Tibial nerve (tissue), 4 donors: ENCODE measurements around the gene SPRING1. TPM values are rescaled to one million over a fixed set of nuclear protein-coding genes. Genes with fewer than 3 reads are reported as not detected.
A peak's percentile ranks its signal among the peaks of the same experiment; 100 is the strongest.

Experiments used
- DNase-seq, 2 donors: peaks; one replicate each; pipeline ENCODE4 v3.0.0-alpha.2; 2019; ENCODE audit warnings: low spot score in 2 of 2
- H3K27ac ChIP-seq, 4 donors: fragments of 200-600 bp; sonication (generic) in 3 of 4; one replicate each; pipeline ENCODE4 v1.5.1; 2017 to 2019; ENCODE audit warnings: mild to moderate bottlenecking in 1 of 4
- H3K27me3 ChIP-seq, 2 donors: fragments of 200-600 bp; sonication (generic) in 1 of 2; one replicate each; pipeline versions ENCODE4 v1.5.1 to v1.6.0; 2017 to 2019
- H3K36me3 ChIP-seq, 3 donors: fragments of 200-600 bp; sonication (generic); one replicate each; pipeline ENCODE4 v1.5.1; 2018 to 2019
- H3K4me1 ChIP-seq, 4 donors: fragments of 200-600 bp; sonication (generic) in 3 of 4; one replicate each; pipeline ENCODE4 v1.5.1; 2017 to 2019
- H3K4me3 ChIP-seq, 4 donors: fragments of 200-600 bp; sonication (generic) in 3 of 4; one replicate each; pipeline ENCODE4 v1.5.1; 2017 to 2019; ENCODE audit warnings: mild to moderate bottlenecking in 1 of 4, moderate library complexity in 1 of 4
- H3K9me3 ChIP-seq, 4 donors: fragments of 200-600 bp; sonication (generic) in 3 of 4; one replicate each; pipeline ENCODE4 v1.5.1; 2017 to 2019
- EP300 ChIP-seq, 2 donors: sonication (generic); formaldehyde crosslinking; IDR thresholded peaks; one replicate each; pipeline ENCODE4 v1.6.1; 2017; ENCODE audit warnings: antibody characterized with exemption in 2 of 2, mild to moderate bottlenecking in 1 of 2
- POLR2A ChIP-seq, 2 donors: fragments of 450-650 bp; IDR thresholded peaks; one replicate each; pipeline ENCODE4 v1.6.1; 2017; ENCODE audit warnings: antibody characterized with exemption in 2 of 2, mild to moderate bottlenecking in 2 of 2, moderate library complexity in 2 of 2
- WGBS, 2 donors: methylation state at CpG; one replicate each; pipeline ENCODE4 v1.1.5; 2018; 5-methylcytosine and 5-hydroxymethylcytosine counted together
- total RNA-seq, 4 donors: library from RNA; depleted of rRNA; stranded (reverse); fragments of >200 nt; gene quantifications; one replicate each; pipeline ENCODE4 v1.1.0, GENCODE V29; 2016
- TF ChIP-seq, protein P1 (sequence below), 5 experiments: fragments of 200-600 bp in 3 of 5; fragments of 450-650 bp in 2 of 5; sonication (generic) in 3 of 5; IDR thresholded peaks; one replicate each; pipeline ENCODE4 v1.5.1; 2016 to 2019; ENCODE audit warnings: antibody characterized with exemption in 5 of 5, mild to moderate bottlenecking in 3 of 5, moderate library complexity in 2 of 5

The SPRING1 gene
- total RNA-seq, 4 donors from 2014 or later, result 13.9 to 18.6 (median 14.9) TPM

DNA sequence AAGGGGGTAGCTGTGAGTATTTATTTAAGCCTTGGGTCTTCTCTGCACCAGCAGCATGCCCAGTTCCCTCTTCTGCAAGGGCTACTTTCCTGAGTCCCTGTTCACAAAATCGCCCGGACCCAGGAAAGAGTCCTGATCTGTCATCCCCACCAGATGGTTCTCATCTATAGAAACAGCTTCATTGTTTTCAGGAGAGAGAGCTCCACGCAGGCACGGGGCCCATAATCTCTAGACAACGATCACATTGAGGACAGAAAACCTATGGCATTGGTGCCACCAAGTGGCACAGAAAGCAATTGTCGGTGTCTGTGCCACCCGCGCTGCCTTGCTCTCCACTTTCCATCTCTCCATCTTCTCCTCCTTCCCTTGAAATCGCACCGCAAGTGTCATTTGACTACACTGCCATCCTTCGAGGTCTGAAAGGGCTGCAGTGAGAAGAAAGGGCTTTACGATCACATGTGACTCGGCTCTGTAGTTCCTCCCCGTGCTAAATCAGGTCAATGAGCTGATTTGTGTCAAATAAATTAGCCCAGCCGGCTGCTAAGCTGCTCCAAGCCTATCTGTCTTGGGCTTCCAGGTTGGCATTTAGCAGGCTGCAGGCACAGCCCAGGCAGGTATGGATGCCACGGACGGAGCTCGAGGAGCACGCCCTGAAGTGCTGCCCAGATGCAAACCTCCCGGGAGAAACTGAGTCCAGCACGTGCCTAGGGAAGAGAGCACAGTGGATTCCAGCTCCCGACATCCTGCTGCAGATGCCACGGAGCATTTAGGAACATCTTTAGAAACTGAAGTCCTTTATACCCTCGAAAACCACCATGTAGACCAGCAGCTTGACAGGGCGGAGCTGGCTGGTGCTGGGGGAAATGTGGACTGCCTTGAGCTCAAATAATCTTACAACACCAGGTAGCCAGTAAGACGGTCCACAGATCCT lies 28.8 kb downstream of the SPRING1 start:
- Histone ChIP-seq H3K27ac (no peak overlapping the region), H3K4me1 (peaks cover 0 to 38% (median 11%) of the 10 kb centered on the region in 4 donors), H3K27me3 (peaks cover 0 to 4% of the 10 kb centered on the region in 2 donors), H3K9me3 (no peaks in the 10 kb centered on the region), H3K4me3 (no peak overlapping the region), H3K36me3 (no peaks in the 10 kb centered on the region)
- no peak for TF ChIP-seq EP300 (IDR thresholded peaks at IDR 0.05)
- TF ChIP-seq, protein P1, sequence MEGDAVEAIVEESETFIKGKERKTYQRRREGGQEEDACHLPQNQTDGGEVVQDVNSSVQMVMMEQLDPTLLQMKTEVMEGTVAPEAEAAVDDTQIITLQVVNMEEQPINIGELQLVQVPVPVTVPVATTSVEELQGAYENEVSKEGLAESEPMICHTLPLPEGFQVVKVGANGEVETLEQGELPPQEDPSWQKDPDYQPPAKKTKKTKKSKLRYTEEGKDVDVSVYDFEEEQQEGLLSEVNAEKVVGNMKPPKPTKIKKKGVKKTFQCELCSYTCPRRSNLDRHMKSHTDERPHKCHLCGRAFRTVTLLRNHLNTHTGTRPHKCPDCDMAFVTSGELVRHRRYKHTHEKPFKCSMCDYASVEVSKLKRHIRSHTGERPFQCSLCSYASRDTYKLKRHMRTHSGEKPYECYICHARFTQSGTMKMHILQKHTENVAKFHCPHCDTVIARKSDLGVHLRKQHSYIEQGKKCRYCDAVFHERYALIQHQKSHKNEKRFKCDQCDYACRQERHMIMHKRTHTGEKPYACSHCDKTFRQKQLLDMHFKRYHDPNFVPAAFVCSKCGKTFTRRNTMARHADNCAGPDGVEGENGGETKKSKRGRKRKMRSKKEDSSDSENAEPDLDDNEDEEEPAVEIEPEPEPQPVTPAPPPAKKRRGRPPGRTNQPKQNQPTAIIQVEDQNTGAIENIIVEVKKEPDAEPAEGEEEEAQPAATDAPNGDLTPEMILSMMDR (IDR thresholded peaks at IDR 0.05), result peak; percentile 43 to 76 (median 62)
- WGBS, 2 donors, result 12% methylated on average over 22 of the region's 26 CpGs
- peak; percentile 32 to 54 for DNase-seq

DNA sequence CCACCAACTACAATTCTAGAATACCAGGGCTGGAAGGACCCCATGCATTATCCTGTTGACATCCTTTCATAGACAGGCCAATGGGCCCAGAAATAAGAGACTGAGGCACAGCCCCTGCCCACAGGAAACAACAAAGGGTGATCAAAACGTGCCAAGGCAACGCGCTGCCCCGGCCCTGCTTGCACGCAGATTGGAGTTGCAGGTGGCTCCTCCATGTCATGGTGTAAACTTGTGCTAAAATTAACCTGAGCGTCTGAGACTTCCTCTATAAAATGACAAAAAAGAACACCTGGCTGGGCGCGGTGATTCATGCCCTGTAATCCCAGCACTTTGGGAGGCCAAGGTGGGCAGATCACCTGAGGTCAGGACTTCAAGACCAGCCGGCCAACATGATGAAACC lies 30.1 kb downstream of the SPRING1 start:
- no peak for DNase-seq
- Histone ChIP-seq H3K27me3 (peaks cover 0 to 4% of the 10 kb centered on the region in 2 donors), H3K4me3 (no peak overlapping the region), H3K27ac (no peak overlapping the region), H3K9me3 (no peaks in the 10 kb centered on the region), H3K36me3 (no peaks in the 10 kb centered on the region), H3K4me1 (peaks cover 0 to 25% (median 9%) of the 10 kb centered on the region in 4 donors)
- WGBS, 2 donors, result 92 to 98% methylated on average over 9 of the region's 9 CpGs
- TF ChIP-seq, protein P1 (IDR thresholded peaks at IDR 0.05), result no peak
- TF ChIP-seq EP300 (IDR thresholded peaks at IDR 0.05), result no peak

DNA sequence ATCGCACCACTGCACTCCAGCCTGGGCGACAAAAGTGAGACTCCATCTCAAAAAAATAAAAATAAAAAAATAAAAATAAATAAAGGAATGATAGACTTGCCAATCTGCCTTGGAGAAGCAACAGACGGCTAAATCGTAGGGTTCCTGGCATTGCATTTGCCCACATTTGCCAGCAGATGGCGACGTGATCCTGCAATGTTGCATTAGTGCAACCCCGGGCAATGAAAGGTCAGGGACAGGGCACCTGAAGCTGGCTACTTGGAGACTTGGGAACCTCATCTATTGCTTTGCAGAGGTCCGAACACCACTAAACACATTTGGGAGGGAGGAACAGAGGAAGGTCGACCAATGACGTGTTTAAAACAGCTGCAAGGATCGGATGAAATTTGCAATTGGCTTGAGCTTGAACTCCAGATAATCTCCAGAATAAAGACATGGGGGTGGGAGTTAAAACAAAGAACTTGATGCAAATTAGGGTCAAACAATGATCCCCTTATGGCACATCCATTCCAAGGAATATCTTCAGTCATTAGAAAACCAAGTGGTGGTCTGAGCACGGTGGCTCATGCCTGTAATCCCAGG lies 34.6 kb downstream of the SPRING1 start:
- Histone ChIP-seq H3K27me3 (no peaks in the 10 kb centered on the region), H3K4me3 (no peak overlapping the region), H3K36me3 (no peaks in the 10 kb centered on the region), H3K4me1 (peaks cover 0 to under 1% (median under 1%) of the 10 kb centered on the region in 4 donors), H3K27ac (no peak overlapping the region), H3K9me3 (no peaks in the 10 kb centered on the region)
- WGBS, 2 donors, result 21 to 22% methylated on average over 12 of the region's 12 CpGs
- DNase-seq, result peak; percentile 38 to 66
- no peak for TF ChIP-seq EP300 (IDR thresholded peaks at IDR 0.05)
- TF ChIP-seq POLR2A (IDR thresholded peaks at IDR 0.05), result no peak
- TF ChIP-seq, protein P1 (IDR thresholded peaks at IDR 0.05), result peak; percentile 73 to 96 (median 90)

DNA sequence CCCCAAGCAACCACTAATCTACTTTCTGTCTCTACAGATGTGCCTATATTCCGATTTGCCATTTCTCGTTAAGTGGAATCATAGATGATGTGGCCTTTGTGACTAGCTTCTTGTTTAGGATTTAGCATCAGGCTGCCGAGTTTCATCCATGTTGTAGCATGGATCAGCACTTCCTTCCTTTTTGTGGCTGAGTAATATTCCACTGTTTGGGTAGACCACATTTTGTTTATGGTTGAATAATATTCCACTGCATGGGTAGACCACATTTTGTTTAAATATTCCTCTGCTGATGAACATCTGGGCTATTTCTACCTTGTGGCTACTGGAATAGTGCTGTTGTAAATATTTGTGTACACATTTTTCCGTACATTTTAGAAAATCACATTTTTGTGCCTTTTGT lies 36.4 kb downstream of the SPRING1 start:
- 97 to 98% methylated on average over 4 of the region's 4 CpGs for WGBS, 2 donors
- no peaks in the 10 kb centered on the region for H3K9me3 ChIP-seq
- no peaks in the 10 kb centered on the region for H3K27me3 ChIP-seq
- no peak overlapping the region for H3K4me3 ChIP-seq
- DNase-seq, result no peak
- no peaks in the 10 kb centered on the region for H3K4me1 ChIP-seq
- TF ChIP-seq EP300 (IDR thresholded peaks at IDR 0.05), result no peak
- no peak overlapping the region for H3K27ac ChIP-seq
- H3K36me3 ChIP-seq, result no peaks in the 10 kb centered on the region

DNA sequence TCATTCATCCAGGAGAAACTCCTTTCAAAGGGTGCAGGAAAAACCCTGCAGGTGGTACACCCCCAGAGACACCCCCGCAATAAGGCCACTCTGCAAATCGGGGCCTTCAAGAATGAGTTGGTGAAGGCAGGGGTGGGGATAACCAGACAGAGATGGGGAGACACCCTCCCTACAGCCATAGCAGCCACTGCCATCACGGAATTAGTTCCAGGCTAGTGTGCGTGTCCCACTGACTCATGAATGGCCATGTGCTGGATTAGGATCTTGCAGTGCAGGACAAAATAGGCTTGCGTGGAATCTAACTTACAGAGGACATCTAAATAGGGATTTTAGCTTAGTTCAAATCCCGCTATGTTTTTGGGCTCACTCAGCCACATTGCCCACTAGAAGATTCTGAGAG lies 37.8 kb downstream of the SPRING1 start:
- no peak for DNase-seq

More for the DNA sequence above, 37.8 kb downstream of the SPRING1 start:
- H3K9me3 ChIP-seq, result no peaks in the 10 kb centered on the region
- H3K36me3 ChIP-seq, result no peaks in the 10 kb centered on the region
- H3K4me1 ChIP-seq, result no peaks in the 10 kb centered on the region
- no peaks in the 10 kb centered on the region for H3K27me3 ChIP-seq
- no peak overlapping the region for H3K4me3 ChIP-seq
- WGBS, 2 donors, result 87 to 94% methylated on average over 6 of the region's 6 CpGs
- TF ChIP-seq EP300 (IDR thresholded peaks at IDR 0.05) (no peak), POLR2A (IDR thresholded peaks at IDR 0.05) (no peak)
- TF ChIP-seq, protein P1 (IDR thresholded peaks at IDR 0.05), result no peak
- H3K27ac ChIP-seq, result no peak overlapping the region
